GM12864 (cell line): Measurements from ENCODE around the gene FAF1.
"Not testable (repeated sequence)": the region's sequence is repeated elsewhere in the genome, so short reads cannot be mapped to it uniquely, and the experiment has no call there.

Experiments
- DNase-seq: peaks from one replicate; pipeline ENCODE4 v3.0.0-alpha.2; 2011; ENCODE audit warnings: low read depth
- H3K4me3 ChIP-seq: 2 replicates; pipeline ENCODE4 v1.5.1; 2011; ENCODE audit warnings: mild to moderate bottlenecking, low read depth, low read length, control low read depth
- TF ChIP-seq, protein P1 (sequence below): IDR thresholded peaks from 2 replicates; pipeline ENCODE4 v1.5.1; 2011; ENCODE audit warnings: low read depth, mild to moderate bottlenecking, moderate library complexity, low read length, control low read depth, inconsistent platforms; ENCODE audit errors: missing control alignments

Gene FAF1

DNA sequence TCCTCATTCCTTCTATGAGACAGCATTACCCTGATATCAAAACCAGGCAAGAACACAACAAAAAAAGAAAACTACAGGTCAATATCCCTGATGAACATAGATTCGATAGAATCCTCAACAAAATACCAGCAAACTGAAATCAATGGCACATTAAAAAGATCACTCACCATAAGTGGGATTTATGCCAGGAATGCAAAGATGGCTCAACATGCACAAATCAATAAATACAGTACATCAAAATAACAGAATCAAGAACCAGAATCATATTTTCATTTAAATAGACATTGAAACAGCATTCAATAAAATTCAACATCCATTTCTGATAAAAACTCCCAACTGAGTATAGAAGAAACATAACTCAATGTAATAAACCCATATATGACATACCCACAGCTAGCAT lies 36.5 kb downstream of the FAF1 start:
- TF ChIP-seq, protein P1, sequence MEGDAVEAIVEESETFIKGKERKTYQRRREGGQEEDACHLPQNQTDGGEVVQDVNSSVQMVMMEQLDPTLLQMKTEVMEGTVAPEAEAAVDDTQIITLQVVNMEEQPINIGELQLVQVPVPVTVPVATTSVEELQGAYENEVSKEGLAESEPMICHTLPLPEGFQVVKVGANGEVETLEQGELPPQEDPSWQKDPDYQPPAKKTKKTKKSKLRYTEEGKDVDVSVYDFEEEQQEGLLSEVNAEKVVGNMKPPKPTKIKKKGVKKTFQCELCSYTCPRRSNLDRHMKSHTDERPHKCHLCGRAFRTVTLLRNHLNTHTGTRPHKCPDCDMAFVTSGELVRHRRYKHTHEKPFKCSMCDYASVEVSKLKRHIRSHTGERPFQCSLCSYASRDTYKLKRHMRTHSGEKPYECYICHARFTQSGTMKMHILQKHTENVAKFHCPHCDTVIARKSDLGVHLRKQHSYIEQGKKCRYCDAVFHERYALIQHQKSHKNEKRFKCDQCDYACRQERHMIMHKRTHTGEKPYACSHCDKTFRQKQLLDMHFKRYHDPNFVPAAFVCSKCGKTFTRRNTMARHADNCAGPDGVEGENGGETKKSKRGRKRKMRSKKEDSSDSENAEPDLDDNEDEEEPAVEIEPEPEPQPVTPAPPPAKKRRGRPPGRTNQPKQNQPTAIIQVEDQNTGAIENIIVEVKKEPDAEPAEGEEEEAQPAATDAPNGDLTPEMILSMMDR: no peak
- no peak for DNase-seq
- no peak overlapping the region for H3K4me3 ChIP-seq

DNA sequence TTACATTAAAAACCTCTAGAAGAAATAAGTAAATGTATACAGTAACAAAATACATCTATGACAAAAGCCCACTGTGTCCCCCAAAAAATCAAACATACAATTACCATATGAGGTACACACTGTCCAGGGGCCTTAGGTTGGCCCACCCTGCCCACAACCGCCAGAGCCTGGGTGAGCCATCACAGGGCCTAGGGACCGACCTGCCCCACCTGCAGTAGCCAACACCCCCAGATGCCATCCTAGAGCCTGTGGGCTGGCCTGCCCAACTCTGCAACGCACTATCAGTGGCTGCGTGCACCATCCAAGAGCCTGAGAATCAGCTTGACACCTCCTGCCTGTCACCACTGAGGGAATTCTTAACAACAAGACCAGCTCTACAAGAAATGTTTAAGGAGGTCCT lies 39.0 kb downstream of the FAF1 start:
- DNase-seq: no peak
- TF ChIP-seq, protein P1: no peak
- H3K4me3 ChIP-seq: no peak overlapping the region

DNA sequence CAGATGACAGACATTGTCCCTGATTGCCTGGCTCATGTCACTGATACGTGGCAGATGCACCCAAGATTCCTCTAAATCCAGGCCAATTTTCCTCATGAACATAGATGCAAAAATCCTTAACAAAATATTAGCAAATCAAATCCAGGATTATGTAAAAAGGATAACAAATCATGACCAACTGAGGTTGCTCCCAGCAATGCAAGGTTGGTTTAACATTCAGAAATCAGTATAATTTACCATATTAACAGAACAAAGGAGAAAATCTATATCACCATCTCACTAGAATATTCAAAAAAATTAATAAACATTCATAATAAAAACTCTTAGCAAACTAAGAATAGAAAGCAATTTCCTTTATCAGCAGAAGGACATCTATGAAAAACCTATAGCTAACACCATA lies 39.7 kb downstream of the FAF1 start:
- TF ChIP-seq, protein P1: no peak
- no peak for DNase-seq
- H3K4me3 ChIP-seq: no peak overlapping the region

DNA sequence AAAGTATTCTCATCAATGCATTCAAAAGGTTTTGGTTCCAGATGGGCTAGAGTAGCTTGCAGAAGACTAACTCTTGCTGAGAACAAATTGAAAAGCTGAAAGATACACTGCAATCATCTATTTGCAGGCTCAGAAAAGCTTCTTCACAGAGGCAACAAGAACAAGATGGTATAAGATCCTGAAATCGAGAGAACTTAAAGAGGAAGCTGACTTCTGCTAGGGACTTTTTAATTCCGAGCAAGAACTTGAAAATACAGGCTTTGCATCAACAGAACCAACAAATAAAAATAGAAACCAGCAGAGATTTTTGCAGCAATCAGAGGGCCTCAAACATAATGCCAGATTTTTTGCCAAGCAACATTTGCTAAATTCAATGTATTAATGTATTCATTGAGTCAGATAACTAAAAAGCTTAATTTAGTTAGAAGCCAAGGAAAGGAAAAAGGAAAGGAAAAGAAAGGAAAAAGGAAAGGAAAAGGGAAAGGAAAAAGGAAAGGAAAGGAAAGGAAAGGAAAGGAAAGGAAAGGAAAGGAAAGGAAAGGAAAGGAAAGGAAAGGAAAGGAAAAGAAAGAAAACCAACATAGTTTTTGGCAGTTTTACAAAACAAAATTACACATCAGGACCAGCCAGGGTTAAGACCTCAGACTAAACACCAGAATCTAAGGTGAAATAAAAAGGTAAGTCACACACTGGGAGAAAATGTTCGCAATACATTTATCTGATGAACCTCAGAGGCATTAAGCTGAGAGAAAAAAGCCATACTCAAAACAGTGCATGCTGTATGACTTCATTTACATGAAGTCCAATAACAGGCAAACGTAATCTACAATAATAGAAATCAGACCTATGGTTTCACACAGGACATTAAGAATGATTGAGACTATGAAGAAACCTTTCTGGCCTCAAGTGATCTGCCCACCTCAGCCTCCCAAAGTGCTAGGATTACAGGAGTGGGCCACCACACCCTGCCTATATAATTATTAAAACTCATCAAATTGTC lies 42.6 kb downstream of the FAF1 start:
- peak; percentile 42 for DNase-seq
- H3K4me3 ChIP-seq: peak overlapping the region; percentile 14; the same call in 1 of the 2 replicates
- TF ChIP-seq, protein P1: no peak

DNA sequence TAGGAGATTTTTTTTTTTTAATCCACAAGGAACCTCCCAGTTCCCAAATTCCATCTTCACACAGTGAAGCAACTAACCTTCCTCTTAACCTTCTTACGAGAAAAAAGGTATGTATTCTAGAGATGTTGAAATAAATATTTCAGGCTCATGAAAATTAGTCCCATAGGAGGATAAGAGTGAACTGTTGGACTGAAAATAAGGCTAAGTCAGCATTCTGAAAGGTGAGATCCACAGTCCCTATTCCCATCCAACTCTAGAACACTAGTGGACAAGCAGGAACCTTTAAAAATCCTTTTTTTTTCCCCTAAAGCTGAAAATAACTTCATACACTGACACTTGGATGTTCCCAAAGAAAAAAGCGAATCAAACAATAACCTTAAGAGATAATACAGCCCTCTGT lies 44.4 kb downstream of the FAF1 start:
- no peak for DNase-seq
- H3K4me3 ChIP-seq: no peak overlapping the region
- TF ChIP-seq, protein P1: no peak

DNA sequence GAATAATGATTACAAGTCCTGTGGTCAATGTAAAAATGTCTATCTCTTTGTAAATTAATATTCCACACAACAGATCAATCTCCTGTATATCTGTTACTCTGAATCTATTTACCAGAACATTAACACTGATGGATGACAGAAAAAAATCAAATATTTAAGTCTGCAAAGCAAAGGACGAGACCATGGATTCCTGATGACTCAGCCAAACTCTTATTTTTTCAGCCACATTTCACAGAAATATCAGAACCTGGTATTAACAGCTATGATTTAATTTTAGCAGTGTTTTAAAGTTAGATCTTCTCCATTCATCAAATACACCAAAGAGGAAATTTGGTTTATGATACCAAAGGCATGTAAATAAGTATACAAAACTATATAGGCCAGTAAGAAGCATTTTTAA lies 46.1 kb downstream of the FAF1 start:
- H3K4me3 ChIP-seq: no peak overlapping the region
- TF ChIP-seq, protein P1: no peak
- no peak for DNase-seq

DNA sequence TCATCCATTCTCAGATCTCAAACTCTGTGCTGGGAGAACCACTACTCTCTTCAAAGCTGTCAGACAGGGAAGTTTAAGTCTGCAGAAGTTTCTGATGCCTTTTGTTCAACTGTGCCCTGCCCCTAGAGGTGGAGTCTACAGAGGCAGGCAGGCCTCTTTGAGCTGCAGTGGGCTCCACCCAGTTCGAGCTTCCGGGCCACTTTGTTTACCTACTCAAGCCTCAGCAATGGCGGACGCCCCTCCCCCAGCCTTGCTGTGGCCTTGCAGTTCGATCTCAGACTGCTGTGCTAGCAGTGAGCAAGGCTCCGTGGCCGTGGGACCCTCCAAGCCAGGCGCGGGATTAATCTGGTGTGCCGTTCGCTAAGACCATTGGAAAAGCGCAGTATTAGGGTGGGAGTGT lies 49.7 kb downstream of the FAF1 start:
- H3K4me3 ChIP-seq, DNase-seq: not testable (repeated sequence)

DNA sequence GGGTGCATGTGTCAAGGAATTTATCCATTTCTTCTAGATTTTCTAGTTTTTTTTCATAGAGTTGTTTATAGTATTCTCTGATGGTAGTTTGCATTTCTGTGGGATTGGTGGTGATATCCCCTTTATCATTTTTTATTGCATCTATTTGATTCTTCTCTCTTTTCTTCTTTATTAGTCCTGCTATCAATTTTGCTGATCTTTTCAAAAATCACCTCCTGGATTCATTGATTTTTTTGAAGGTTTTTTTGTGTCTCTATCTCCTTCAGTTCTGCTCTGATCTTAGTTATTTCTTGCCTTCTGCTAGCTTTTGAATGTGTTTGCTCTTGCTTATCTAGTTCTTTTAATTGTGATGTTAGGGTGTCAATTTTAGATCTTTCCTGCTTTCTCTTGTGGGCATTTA lies 52.5 kb downstream of the FAF1 start:
- not testable (repeated sequence) for H3K4me3 ChIP-seq, DNase-seq

DNA sequence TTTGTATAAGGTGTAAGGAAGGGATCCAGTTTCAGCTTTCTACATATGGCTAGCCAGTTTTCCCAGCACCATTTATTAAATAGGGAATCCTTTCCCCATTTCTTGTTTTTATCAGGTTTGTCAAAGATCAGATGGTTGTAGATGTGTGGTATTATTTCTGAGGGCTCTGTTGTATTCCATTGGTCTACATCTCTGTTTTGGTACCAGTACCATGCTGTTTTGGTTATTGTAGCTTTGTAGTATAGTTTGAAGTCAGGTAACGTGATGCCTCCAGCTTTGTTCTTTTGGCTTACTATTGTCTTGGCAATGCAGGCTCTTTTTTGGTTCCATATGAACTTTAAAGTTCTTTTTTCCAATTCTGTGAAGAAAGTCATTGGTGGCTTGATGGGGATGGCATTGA lies 54.0 kb downstream of the FAF1 start:
- not testable (repeated sequence) for H3K4me3 ChIP-seq, DNase-seq
